Mucosa of rectum (tissue), 2 donors: ENCODE results near the gene RPS3.

Source experiments
- H3K27ac ChIP-seq, 2 donors: one replicate each; pipeline ENCODE4 v1.7.0; 2013; ENCODE audit warnings: inconsistent platforms in 2 of 2, low read depth in 2 of 2, low read length in 2 of 2
- H3K27me3 ChIP-seq, 2 donors: one replicate each; pipeline ENCODE4 v1.7.0; 2013; ENCODE audit warnings: low read length in 2 of 2; ENCODE audit not compliant: control insufficient read depth in 2 of 2, insufficient read depth in 2 of 2
- H3K36me3 ChIP-seq, 2 donors: one replicate each; pipeline ENCODE4 v1.7.0; 2013; ENCODE audit warnings: low read length in 2 of 2; ENCODE audit not compliant: control insufficient read depth in 2 of 2, insufficient read depth in 2 of 2
- H3K4me1 ChIP-seq, 2 donors: one replicate each; pipeline ENCODE4 v1.7.0; 2013; ENCODE audit warnings: low read length in 2 of 2, mild to moderate bottlenecking in 1 of 2; ENCODE audit not compliant: control insufficient read depth in 2 of 2, insufficient read depth in 2 of 2
- H3K4me3 ChIP-seq, 2 donors: one replicate each; pipeline ENCODE4 v1.7.0; 2013; ENCODE audit warnings: low read length in 2 of 2
- H3K9ac ChIP-seq, 2 donors: one replicate each; pipeline ENCODE4 v1.7.0; 2013; ENCODE audit warnings: low read length in 2 of 2, low read depth in 1 of 2, mild to moderate bottlenecking in 1 of 2
- H3K9me3 ChIP-seq, 2 donors: one replicate each; pipeline ENCODE4 v1.7.0; 2013; ENCODE audit warnings: low read length in 2 of 2; ENCODE audit not compliant: control insufficient read depth in 2 of 2
- donor health status: healthy.
- donor health status: Normal muscosa, but diverticular disease.

RPS3 gene

GRCh38 chr11:75433443-75433842, 34.1 kb downstream of the RPS3 start:
- no peak overlapping the region for H3K9ac ChIP-seq
- peaks cover 0 to 2% of the 10 kb centered on the region in 2 donors for H3K36me3 ChIP-seq
- no peak overlapping the region for H3K4me3 ChIP-seq
- H3K27me3 ChIP-seq, result peaks cover 26 to 35% of the 10 kb centered on the region in 2 donors
- H3K9me3 ChIP-seq, result peaks cover 0 to 4% of the 10 kb centered on the region in 2 donors
- H3K27ac ChIP-seq, result no peak overlapping the region
- H3K4me1 ChIP-seq, result peaks cover 15 to 21% of the 10 kb centered on the region in 2 donors

GRCh38 chr11:75434051-75434450, 34.7 kb downstream of the RPS3 start:
- H3K9ac ChIP-seq, result no peak overlapping the region
- H3K27me3 ChIP-seq, result peaks cover 26 to 35% of the 10 kb centered on the region in 2 donors
- H3K27ac ChIP-seq, result no peak overlapping the region
- H3K9me3 ChIP-seq, result peaks cover 0 to 4% of the 10 kb centered on the region in 2 donors
- peaks cover 15 to 21% of the 10 kb centered on the region in 2 donors for H3K4me1 ChIP-seq
- no peak overlapping the region for H3K4me3 ChIP-seq
- H3K36me3 ChIP-seq, result peaks cover 0 to 2% of the 10 kb centered on the region in 2 donors

- no peak overlapping the region for H3K27ac ChIP-seq
- no peak overlapping the region for H3K4me3 ChIP-seq
- H3K4me1 ChIP-seq, result peaks cover 11 to 16% of the 10 kb centered on the region in 2 donors
- H3K9ac ChIP-seq, result no peak overlapping the region
- H3K9me3 ChIP-seq, result no peaks in the 10 kb centered on the region
- peaks cover 22 to 35% of the 10 kb centered on the region in 2 donors for H3K27me3 ChIP-seq
- peaks cover 0 to 2% of the 10 kb centered on the region in 2 donors for H3K36me3 ChIP-seq
Measured at GRCh38 chr11:75434886-75435570, 35.7 kb downstream of the RPS3 start.

- Histone ChIP-seq H3K9me3 (no peaks in the 10 kb centered on the region), H3K9ac (no peak overlapping the region), H3K4me3 (no peak overlapping the region), H3K27me3 (peaks cover 20 to 35% of the 10 kb centered on the region in 2 donors), H3K27ac (no peak overlapping the region), H3K4me1 (peaks cover 7 to 13% of the 10 kb centered on the region in 2 donors), H3K36me3 (peaks cover 0 to 2% of the 10 kb centered on the region in 2 donors)
Measured at GRCh38 chr11:75435571-75435925, 36.2 kb downstream of the RPS3 start.

- Histone ChIP-seq H3K9ac (no peak overlapping the region), H3K27me3 (peaks cover 13 to 23% of the 10 kb centered on the region in 2 donors), H3K9me3 (no peaks in the 10 kb centered on the region), H3K4me1 (peaks cover 0 to under 1% of the 10 kb centered on the region in 2 donors), H3K27ac (no peak overlapping the region), H3K4me3 (no peak overlapping the region), H3K36me3 (peaks cover 0 to 2% of the 10 kb centered on the region in 2 donors)
Measured at GRCh38 chr11:75436806-75437205, 37.5 kb downstream of the RPS3 start.

- H3K36me3 ChIP-seq, result peaks cover 0 to 2% of the 10 kb centered on the region in 2 donors
- no peak overlapping the region for H3K27ac ChIP-seq
- H3K27me3 ChIP-seq, result peaks cover 2 to 10% of the 10 kb centered on the region in 2 donors
Measured at GRCh38 chr11:75437966-75438659, 38.8 kb downstream of the RPS3 start.

GRCh38 chr11:75439026-75439425, 39.7 kb downstream of the RPS3 start:
- no peaks in the 10 kb centered on the region for H3K4me1 ChIP-seq
- peaks cover 0 to 2% of the 10 kb centered on the region in 2 donors for H3K36me3 ChIP-seq
- H3K27ac ChIP-seq, result no peak overlapping the region
- peaks cover 0 to 2% of the 10 kb centered on the region in 2 donors for H3K27me3 ChIP-seq
- H3K9me3 ChIP-seq, result no peaks in the 10 kb centered on the region
- no peak overlapping the region for H3K9ac ChIP-seq
- no peak overlapping the region for H3K4me3 ChIP-seq

More at GRCh38 chr11:75437966-75438659, 38.8 kb downstream of the RPS3 start:
- H3K9ac ChIP-seq, result no peak overlapping the region
- no peak overlapping the region for H3K4me3 ChIP-seq
- H3K4me1 ChIP-seq, result no peaks in the 10 kb centered on the region
- H3K9me3 ChIP-seq, result no peaks in the 10 kb centered on the region

- no peaks in the 10 kb centered on the region for H3K4me1 ChIP-seq
- no peaks in the 10 kb centered on the region for H3K9me3 ChIP-seq
- H3K9ac ChIP-seq, result no peak overlapping the region
- no peak overlapping the region for H3K4me3 ChIP-seq
- no peak overlapping the region for H3K27ac ChIP-seq
- peaks cover 0 to 2% of the 10 kb centered on the region in 2 donors for H3K36me3 ChIP-seq
- no peaks in the 10 kb centered on the region for H3K27me3 ChIP-seq
Measured at GRCh38 chr11:75439495-75440120, 40.3 kb downstream of the RPS3 start.

GRCh38 chr11:75440960-75441803, 41.9 kb downstream of the RPS3 start:
- H3K4me1 ChIP-seq, result no peaks in the 10 kb centered on the region
- no peaks in the 10 kb centered on the region for H3K36me3 ChIP-seq
- H3K27ac ChIP-seq, result no peak overlapping the region

More at GRCh38 chr11:75440960-75441803, 41.9 kb downstream of the RPS3 start:
- Histone ChIP-seq H3K27me3 (no peaks in the 10 kb centered on the region), H3K9ac (no peak overlapping the region), H3K4me3 (no peak overlapping the region), H3K9me3 (no peaks in the 10 kb centered on the region)
